Neutrophil (primary cell): ENCODE results near the gene C5orf15.
"Not testable (repeated sequence)": the region's sequence is repeated elsewhere in the genome, so short reads cannot be mapped to it uniquely, and the experiment has no call there.

ENCODE experiments used
- H3K27ac ChIP-seq: fragments of 200-600 bp; sonication (generic); 2 replicates; pipeline ENCODE4 v1.5.1; 2016; ENCODE audit warnings: mild to moderate bottlenecking, moderate library complexity
- H3K27me3 ChIP-seq: fragments of 200-600 bp; sonication (generic); 2 replicates; pipeline ENCODE4 v1.6.0; 2016; ENCODE audit warnings: mild to moderate bottlenecking
- H3K36me3 ChIP-seq: fragments of 200-600 bp; sonication (generic); 2 replicates; pipeline ENCODE4 v1.5.1; 2017
- H3K4me1 ChIP-seq, 2 experiments: fragments of 200-600 bp in 1 of 2; sonication (generic) in 1 of 2; 1 replicate in 1 of 2; 2 replicates in 1 of 2; pipeline versions ENCODE4 v1.5.1 to v1.6.1; 2013 to 2016; ENCODE audit warnings: low read depth in 1 of 2, low read length in 1 of 2, mild to moderate bottlenecking in 1 of 2, moderate library complexity in 1 of 2; ENCODE audit not compliant: control insufficient read depth in 1 of 2, insufficient read depth in 1 of 2
- H3K4me3 ChIP-seq, 2 experiments: fragments of 200-600 bp in 1 of 2; sonication (generic) in 1 of 2; 1 replicate in 1 of 2; 2 replicates in 1 of 2; pipeline ENCODE4 v1.5.1; 2013 to 2016; ENCODE audit warnings: low read depth in 1 of 2, low read length in 1 of 2, mild to moderate bottlenecking in 1 of 2, moderate library complexity in 1 of 2
- H3K9me3 ChIP-seq: fragments of 200-600 bp; sonication (generic); 2 replicates; pipeline ENCODE4 v1.5.1; 2016
- TF ChIP-seq, protein P1 (sequence below): fragments of 200-600 bp; sonication (generic); IDR thresholded peaks from 2 replicates; pipeline ENCODE4 v1.5.1; 2016; ENCODE audit warnings: antibody characterized with exemption

Gene C5orf15

DNA sequence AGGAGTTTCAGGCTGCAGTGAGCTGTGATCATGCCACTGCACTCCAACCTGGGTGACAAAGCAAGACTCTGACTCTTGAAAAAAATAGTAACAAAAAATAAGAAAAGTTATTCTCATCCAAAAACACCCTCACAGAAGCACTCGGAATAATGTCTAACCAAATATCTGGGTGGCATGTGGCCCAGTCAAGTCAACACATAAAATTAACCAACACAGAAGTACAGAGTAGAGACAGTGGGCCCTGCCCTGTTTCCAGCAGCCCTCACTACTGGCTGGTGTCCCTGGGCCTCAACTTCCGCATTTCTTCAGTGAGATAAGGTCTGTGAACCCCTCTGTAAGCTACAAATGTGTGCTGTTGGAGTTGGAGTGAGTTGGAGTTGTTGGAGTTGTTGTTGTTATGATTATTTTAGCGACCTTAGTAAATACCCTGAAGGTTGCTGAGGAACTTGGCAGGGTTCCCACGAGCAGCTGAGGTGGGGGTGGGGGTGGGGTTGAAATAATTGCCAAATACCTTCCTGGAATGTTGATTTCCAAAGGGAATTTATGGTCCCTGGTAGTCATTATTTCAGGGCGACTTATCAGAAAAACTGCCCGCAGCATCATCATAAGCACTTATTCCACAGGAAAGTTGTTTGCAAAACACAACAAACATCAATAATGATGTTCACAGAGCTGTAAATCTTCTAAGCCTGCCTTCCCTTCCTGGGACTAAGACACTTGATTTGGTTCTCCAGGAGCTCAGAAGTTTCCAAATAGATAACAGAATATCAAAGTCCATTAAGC, 30.2 kb downstream of the C5orf15 start:
- Histone ChIP-seq H3K4me3 (no peak overlapping the region), H3K27ac (no peak overlapping the region), H3K27me3 (no peaks in the 10 kb centered on the region), H3K9me3 (no peaks in the 10 kb centered on the region), H3K4me1 (no peaks in the 10 kb centered on the region), H3K36me3 (no peaks in the 10 kb centered on the region)
- TF ChIP-seq, protein P1, sequence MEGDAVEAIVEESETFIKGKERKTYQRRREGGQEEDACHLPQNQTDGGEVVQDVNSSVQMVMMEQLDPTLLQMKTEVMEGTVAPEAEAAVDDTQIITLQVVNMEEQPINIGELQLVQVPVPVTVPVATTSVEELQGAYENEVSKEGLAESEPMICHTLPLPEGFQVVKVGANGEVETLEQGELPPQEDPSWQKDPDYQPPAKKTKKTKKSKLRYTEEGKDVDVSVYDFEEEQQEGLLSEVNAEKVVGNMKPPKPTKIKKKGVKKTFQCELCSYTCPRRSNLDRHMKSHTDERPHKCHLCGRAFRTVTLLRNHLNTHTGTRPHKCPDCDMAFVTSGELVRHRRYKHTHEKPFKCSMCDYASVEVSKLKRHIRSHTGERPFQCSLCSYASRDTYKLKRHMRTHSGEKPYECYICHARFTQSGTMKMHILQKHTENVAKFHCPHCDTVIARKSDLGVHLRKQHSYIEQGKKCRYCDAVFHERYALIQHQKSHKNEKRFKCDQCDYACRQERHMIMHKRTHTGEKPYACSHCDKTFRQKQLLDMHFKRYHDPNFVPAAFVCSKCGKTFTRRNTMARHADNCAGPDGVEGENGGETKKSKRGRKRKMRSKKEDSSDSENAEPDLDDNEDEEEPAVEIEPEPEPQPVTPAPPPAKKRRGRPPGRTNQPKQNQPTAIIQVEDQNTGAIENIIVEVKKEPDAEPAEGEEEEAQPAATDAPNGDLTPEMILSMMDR, result no peak

DNA sequence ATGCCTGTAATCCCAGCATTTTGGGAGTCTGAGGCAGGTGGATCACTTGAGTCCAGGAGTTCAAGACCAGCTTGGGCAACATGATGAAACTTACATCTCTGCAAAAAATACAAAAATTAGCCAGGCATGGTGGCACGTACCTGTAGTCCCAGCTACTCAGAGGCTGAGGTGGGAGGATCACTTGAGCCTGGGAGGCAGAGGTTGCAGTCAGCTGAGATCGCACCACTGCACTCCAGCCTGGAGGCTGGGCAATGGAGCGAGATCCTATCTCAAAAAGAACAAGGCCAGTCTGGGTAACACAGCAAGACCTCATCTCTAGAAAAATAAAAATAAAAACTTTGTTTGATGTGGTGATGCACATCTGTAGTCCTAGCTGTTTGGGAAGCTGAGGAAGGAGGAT, 30.8 kb downstream of the C5orf15 start:
- H3K9me3 ChIP-seq, H3K27ac ChIP-seq, H3K27me3 ChIP-seq, H3K4me3 ChIP-seq, H3K4me1 ChIP-seq, H3K36me3 ChIP-seq: not testable (repeated sequence)

DNA sequence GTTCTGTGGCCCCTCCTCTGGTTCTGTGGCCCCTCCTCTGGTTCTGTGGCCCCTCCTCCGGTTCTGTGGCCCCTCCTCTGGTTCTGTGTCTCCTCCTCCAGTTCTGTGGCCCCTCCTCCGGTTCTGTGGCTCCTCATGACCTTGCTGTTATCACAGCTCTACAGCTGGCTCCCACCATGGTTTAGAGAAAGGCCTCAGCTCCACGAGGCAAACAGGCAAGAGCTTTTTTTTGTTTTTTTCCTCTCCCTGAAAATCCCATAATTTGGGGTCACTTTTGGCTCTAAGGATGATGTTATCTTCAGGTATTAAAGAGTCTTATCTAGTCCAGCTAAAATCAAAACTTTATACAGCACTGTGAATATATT, 31.8 kb downstream of the C5orf15 start:
- TF ChIP-seq, protein P1, result no peak
- Histone ChIP-seq H3K27me3 (no peaks in the 10 kb centered on the region), H3K9me3 (no peaks in the 10 kb centered on the region), H3K4me1 (no peaks in the 10 kb centered on the region), H3K4me3 (no peak overlapping the region), H3K27ac (no peak overlapping the region), H3K36me3 (no peaks in the 10 kb centered on the region)

DNA sequence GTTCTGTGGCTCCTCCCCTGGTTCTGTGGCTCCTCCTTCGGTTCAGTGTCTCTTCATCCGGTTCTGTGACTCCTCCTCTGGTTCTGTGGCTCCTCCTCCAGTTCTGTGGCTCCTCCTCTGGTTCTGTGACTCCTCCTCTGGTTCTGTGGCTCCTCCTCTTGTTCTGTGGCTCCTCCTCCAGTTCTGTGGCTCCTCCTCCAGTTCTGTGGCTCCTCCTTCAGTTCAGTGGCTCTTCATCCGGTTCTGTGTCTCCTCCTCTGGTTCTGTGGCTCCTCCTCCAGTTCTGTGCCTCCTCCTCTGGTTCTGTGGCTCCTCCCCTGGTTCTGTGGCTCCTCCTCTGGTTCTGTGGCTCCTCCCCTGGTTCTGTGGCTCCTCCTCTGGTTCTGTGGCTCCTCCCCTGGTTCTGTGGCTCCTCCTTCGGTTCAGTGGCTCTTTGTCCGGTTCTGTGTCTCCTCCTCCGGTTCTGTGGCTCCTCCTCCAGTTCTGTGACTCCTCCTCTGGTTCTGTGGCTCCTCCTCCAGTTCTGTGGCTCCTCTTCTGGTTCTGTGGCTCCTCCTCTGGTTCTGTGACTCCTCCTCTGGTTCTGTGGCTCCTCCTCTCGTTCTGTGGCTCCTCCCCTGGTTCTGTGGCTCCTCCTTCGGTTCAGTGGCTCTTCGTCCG, 32.3 kb downstream of the C5orf15 start:
- H3K36me3 ChIP-seq, H3K4me1 ChIP-seq, H3K27ac ChIP-seq, H3K9me3 ChIP-seq, H3K4me3 ChIP-seq, H3K27me3 ChIP-seq: not testable (repeated sequence)

DNA sequence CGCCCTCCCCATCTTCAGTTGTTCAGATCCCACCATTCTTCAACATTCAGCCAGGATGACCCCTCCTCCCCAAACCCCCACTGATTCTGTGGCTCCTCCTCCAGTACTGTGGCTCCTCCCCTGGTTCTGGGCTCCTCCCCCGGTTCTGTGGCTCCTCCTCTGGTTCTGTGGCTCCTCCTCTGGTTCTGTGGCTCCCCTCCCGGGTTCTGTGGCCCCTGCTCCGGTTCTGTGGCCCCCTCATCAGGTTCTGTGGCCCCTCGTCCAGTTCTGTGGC, 32.8 kb downstream of the C5orf15 start:
- TF ChIP-seq, protein P1, result no peak
- H3K4me1 ChIP-seq, result no peaks in the 10 kb centered on the region
- peaks cover under 1% of the 10 kb centered on the region for H3K27me3 ChIP-seq
- H3K4me3 ChIP-seq, result no peak overlapping the region
- no peaks in the 10 kb centered on the region for H3K9me3 ChIP-seq
- no peak overlapping the region for H3K27ac ChIP-seq
- H3K36me3 ChIP-seq, result no peaks in the 10 kb centered on the region

DNA sequence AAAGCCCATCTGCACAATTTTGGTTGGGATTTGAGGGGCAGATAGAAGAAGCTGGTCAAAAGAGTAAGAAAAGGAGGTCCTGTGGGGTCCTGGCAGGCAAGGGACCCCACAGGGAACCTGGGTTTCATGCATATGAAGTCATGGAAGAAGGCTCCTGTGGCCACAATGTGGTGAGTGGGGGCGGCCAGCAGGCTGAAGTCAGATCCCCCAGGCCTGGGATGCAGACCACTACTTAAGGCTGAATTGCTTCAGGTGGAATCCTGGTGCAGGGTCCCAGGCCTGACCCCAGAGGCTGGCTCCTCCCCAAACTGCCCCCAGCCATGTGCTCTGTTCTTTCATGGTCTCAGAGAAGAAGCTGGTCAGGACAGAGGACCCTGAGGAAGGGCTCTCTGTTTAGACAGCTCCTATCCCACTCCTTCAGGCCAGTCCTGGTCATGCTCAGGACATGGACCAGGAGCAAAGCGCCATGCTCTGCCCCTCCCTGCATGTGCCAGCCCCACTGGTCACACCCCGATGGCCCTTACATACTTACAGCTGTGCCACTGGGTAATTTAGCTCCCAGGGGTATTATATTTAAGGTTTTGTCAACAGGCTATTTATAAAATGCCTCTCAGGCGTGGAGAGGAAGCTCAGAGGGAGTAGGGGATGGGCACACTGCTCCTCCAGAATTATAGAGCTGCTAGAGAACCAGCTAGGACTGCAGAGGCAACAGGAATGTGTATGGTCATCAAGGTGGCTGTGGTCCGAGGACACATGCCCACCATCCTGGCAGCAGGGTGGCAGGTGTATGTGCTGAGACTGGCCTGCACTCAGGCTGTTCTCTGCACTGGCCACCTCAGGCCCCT, 33.4 kb downstream of the C5orf15 start:
- no peaks in the 10 kb centered on the region for H3K4me1 ChIP-seq
- no peak overlapping the region for H3K4me3 ChIP-seq
- H3K27ac ChIP-seq, result no peak overlapping the region

More for the DNA sequence above, 33.4 kb downstream of the C5orf15 start:
- H3K9me3 ChIP-seq, result no peaks in the 10 kb centered on the region
- TF ChIP-seq, protein P1, result no peak
- H3K36me3 ChIP-seq, result no peaks in the 10 kb centered on the region
- H3K27me3 ChIP-seq, result peaks cover 5% of the 10 kb centered on the region
